ENCODE data around the gene FARS2. TPM values are rescaled to one million over a fixed set of nuclear protein-coding genes. Genes with fewer than 3 reads are reported as not detected.

FARS2 gene
- polyA plus RNA-seq, 1 donor from 2014 or later = 11.9 TPM

DNA sequence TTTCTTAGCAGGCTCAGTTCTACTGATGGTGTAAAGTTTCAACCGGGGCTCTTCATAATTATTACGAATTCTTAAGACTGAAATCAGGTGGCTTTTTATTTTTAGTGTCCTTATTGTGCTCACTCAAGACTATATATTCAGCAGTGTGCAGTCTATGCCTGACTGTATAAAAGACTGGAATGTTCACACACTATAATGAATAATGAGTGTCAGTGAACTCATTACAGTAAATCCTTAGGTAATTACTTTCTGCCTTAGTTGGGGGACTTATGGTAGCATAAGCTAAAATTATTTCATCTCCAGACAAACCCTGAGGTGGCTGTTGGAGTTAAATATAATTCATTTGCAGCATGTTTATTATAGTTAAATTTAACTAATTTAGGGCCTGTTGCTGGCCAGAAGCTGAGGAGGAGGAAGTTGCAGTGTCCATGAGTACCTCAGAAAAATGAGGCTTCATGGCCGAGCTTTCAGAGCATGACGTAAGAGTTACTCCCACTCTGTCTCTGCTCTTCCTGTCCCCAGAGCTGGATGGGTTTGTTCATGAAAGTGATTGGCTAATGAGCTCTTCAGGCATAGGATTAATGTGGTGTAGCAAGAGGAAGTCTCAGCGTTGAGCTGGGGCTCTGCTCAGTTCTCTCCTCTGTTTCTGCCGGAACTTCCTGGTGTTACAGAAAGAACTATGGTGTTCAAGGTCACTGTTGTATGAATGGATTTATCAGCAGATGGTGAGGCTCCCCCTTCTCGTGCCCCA is 409.7 kb downstream of the FARS2 start:
- Histone ChIP-seq H3K79me2 (replicated peaks; ENCODE audit: insufficient read depth, low read length) (no peaks in the 10 kb centered on the region), H3K9me2 (ENCODE audit: insufficient read depth, low read length) (no peaks in the 10 kb centered on the region), H3K27me3 (ENCODE audit: insufficient read depth, low read depth, low read length) (no peaks in the 10 kb centered on the region), H3K36me3 (ENCODE audit: insufficient read depth, low read length) (no peaks in the 10 kb centered on the region), H3K9me3 (ENCODE audit: low read length) (no peaks in the 10 kb centered on the region), H3F3A (ENCODE audit: insufficient read depth, low read length, poor library complexity, severe bottlenecking) (no peaks in the 10 kb centered on the region), H3K4me2 (ENCODE audit: low read length) (no peak overlapping the region), H3K4me3 (ENCODE audit: low read length) (no peak overlapping the region), H4K20me1 (ENCODE audit: insufficient read depth) (no peaks in the 10 kb centered on the region), H2AFZ (ENCODE audit: low read depth, low read length) (no peak overlapping the region), H3K9ac (ENCODE audit: low read length) (no peak overlapping the region), H3K27ac (ENCODE audit: low read length) (no peak overlapping the region)
- TF ChIP-seq CTCF (IDR thresholded peaks at IDR 0.05; ENCODE audit: poor library complexity, severe bottlenecking) (no peak), EP300 (conservative IDR thresholded peaks at IDR 0.05; ENCODE audit: poor library complexity, severe bottlenecking) (no peak), RAD21 (conservative IDR thresholded peaks at IDR 0.05) (no peak), REST (IDR thresholded peaks at IDR 0.05; ENCODE audit: borderline replicate concordance) (no peak), POLR2AphosphoS5 (IDR thresholded peaks at IDR 0.05) (no peak), TAF1 (IDR thresholded peaks at IDR 0.05; ENCODE audit: low read depth) (no peak), SMC3 (conservative IDR thresholded peaks at IDR 0.05; ENCODE audit: poor library complexity) (no peak), MXI1 (conservative IDR thresholded peaks at IDR 0.05; ENCODE audit: poor library complexity, severe bottlenecking) (no peak), EZH2 (IDR thresholded peaks at IDR 0.05; ENCODE audit: borderline replicate concordance, insufficient read depth, low read length, poor library complexity, severe bottlenecking) (no peak)

GRCh38 chr6:5671601-5672559 is 410.6 kb downstream of the FARS2 start:
- Histone ChIP-seq H3K36me3 (ENCODE audit: insufficient read depth, low read length) (no peaks in the 10 kb centered on the region), H2AFZ (ENCODE audit: low read depth, low read length) (no peak overlapping the region), H3K27ac (ENCODE audit: low read length) (no peak overlapping the region), H3K4me2 (ENCODE audit: low read length) (no peak overlapping the region), H3K9me2 (ENCODE audit: insufficient read depth, low read length) (no peaks in the 10 kb centered on the region), H3K9me3 (ENCODE audit: low read length) (no peaks in the 10 kb centered on the region), H3K27me3 (ENCODE audit: insufficient read depth, low read depth, low read length) (no peaks in the 10 kb centered on the region), H4K20me1 (ENCODE audit: insufficient read depth) (no peaks in the 10 kb centered on the region), H3F3A (ENCODE audit: insufficient read depth, low read length, poor library complexity, severe bottlenecking) (no peaks in the 10 kb centered on the region), H3K79me2 (replicated peaks; ENCODE audit: insufficient read depth, low read length) (no peaks in the 10 kb centered on the region), H3K4me3 (ENCODE audit: low read length) (no peak overlapping the region), H3K9ac (ENCODE audit: low read length) (no peak overlapping the region)
- no peak for TF ChIP-seq REST (IDR thresholded peaks at IDR 0.05; ENCODE audit: borderline replicate concordance)
